NCI-H748 (cell line): ENCODE results near the gene PHOSPHO1.
A peak's percentile ranks its signal among the peaks of the same experiment; 100 is the strongest.

ENCODE experiments used
- DNase-seq: peaks from one replicate; lab custom pipeline; 2025; ENCODE audit not compliant: unreplicated experiment; lab: John Stamatoyannopoulos, UW

PHOSPHO1 gene

GRCh38 chr17:49244839-49245238, 14.3 kb upstream of the PHOSPHO1 start:
- DNase-seq: no peak

GRCh38 chr17:49242813-49243212, 12.2 kb upstream of the PHOSPHO1 start:
- DNase-seq: no peak

DNA sequence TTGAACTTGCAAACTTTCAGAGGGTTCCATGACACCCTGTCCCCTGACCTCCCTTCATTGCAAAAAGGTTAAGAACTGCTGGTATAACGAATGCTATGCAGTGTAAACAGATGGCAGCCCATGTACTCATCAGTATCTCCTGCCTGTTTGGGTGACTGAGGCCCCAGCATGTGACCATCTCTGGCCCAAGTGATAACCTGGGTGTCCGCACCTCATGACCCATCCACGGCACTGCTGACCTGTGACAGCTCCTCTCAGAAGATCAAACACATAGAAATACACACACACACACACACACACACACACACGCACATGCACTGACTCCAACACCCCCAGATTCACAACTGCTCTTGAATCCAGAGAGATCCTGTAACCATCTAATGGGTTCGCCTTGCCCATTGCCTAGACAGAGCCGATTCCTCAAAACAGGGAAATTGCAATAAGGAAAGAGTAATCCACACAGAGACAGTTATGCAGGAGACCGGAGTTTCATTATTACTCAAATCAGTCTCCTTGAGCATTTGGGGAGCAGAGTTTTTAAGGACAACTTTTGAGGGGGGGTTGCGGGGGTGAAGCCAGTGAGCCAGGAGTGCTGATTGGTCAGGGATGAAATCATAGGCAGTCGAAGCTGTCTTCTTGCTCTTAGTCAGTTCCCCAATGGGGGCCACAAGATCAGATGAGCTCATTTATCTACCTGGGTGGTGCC, 11.3 kb upstream of the PHOSPHO1 start:
- DNase-seq: no peak

GRCh38 chr17:49241040-49241439, 10.5 kb upstream of the PHOSPHO1 start:
- DNase-seq: no peak

GRCh38 chr17:49240619-49241018, 10.0 kb upstream of the PHOSPHO1 start:
- no peak for DNase-seq

- no peak for DNase-seq
These were observed 9.4 kb upstream of the PHOSPHO1 start for GRCh38 chr17:49239963-49240362.

- DNase-seq: no peak
These were observed 5.3 kb upstream of the PHOSPHO1 start for GRCh38 chr17:49235896-49236295.

GRCh38 chr17:49234509-49235080, 4.0 kb upstream of the PHOSPHO1 start:
- DNase-seq: no peak

GRCh38 chr17:49231563-49231894, 942 bp upstream of the PHOSPHO1 start:
- DNase-seq: no peak

DNA sequence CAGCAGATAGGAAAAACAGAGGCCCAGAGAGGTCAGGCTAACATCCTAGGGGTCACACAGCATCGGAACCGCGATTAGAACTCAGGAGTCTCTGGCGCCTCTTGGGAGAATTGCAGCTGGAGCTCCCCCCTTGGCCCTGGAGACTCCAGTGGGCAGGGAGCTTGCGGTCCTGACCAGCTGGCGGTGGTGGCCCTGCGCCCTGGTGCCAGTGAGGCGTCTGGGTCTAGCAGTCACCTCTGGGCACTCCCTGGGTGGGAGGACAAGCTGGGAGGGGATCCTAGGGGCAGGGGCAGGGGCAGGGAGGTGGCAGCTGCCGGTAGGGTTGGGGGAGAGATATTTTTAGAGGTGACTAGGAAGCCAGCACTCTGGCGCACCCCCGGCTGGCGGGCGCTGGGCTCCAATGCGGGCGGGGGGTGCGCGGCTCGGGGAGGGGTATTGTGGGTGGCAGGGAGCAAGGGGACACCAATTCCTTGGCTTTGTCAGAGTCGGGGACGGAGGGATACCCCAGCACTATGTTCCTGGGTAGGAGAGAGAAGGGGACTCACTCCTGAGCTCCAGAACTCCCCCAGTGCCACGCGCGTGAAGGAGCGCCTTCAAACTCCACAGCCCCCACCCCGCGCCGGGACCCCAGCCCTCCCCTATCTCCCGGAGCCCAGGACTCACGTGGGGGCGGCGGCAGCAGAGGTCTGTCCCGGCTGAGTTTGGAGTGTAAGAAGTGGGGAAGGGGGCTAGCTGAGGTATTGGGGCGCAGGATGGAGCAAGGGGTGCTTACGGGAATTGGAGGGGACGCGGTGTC, 584 bp downstream of the PHOSPHO1 start:
- DNase-seq: no peak

GRCh38 chr17:49229076-49229804, 1.3 kb downstream of the PHOSPHO1 start:
- DNase-seq: no peak

GRCh38 chr17:49227436-49228261, 2.9 kb downstream of the PHOSPHO1 start:
- peak; percentile 72 for DNase-seq

GRCh38 chr17:49226771-49227435, 3.7 kb downstream of the PHOSPHO1 start:
- DNase-seq: no peak

- no peak for DNase-seq
These were observed 4.9 kb downstream of the PHOSPHO1 start for GRCh38 chr17:49225554-49226236.

DNA sequence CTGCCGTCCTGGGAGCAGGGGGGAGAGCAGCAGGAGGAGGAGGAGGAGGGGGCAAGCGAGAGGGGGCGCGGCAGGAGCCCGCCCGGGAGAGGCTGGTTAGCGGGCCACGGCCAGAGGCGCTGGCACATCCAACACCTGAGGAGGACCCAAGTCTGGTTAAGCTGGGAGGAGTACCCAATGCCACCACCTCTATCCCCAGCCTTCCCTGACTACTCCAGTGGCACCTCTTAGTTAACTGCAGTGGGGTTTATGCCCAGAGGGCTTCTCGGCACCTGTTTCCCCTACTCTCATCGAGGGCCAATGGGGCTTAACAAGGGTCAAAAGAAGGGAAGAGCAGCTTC, 5.6 kb downstream of the PHOSPHO1 start:
- no peak for DNase-seq

- peak; percentile 81 for DNase-seq
These were observed 6.2 kb downstream of the PHOSPHO1 start for GRCh38 chr17:49224198-49224996.

DNA sequence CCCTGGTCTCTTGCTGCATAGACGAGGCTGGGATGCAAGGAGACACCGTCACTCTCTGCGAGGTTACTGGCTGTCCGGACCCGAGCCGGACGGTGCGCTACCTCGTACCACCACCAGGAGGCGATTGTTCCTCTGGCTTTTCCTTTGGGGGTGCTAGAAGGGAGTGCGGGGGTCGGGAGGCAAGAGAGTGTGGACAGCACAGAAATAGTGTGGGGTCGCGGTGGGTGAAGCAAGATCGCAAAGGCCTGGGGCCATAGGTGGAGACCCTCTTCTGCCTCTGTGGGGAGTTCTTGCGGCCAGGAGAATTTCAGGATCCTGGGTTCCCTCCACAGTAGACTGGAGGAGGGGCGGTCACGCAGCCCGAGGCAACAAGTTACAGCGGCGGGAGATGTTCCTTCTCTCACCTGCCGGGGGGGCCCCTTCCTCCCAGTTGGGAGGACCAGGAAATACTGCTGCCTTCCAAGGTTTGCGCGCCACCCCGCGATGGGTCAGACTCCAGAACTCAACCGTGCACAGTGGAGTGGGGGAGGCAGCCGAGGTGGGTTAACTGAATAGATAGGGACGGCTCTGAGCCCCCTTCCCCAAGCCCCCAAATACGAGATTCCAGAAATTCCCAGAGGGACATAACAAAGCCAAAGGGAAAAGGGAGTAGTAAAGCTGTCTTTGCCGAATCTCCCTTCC, 6.9 kb downstream of the PHOSPHO1 start:
- DNase-seq: peak; percentile 67

DNA sequence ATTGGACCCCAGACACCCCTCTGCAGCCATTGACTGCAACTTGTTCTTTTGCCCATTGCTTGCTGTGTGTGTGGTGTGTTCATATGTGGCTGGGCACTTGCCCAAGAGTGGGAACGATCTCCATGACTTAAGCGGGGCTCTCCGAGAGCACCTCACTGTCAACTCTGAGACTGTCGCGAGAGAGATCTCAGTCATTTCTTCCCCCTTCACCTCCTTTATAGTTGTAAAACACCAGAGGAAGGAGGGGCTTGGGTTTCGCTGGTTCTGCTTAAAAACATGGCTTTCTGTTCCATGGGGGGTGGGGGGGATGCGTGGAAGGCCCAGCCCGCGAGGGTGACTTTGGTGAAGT, 7.4 kb downstream of the PHOSPHO1 start:
- no peak for DNase-seq
